ENCODE measurements around the gene AMPD3.

The AMPD3 gene

DNA sequence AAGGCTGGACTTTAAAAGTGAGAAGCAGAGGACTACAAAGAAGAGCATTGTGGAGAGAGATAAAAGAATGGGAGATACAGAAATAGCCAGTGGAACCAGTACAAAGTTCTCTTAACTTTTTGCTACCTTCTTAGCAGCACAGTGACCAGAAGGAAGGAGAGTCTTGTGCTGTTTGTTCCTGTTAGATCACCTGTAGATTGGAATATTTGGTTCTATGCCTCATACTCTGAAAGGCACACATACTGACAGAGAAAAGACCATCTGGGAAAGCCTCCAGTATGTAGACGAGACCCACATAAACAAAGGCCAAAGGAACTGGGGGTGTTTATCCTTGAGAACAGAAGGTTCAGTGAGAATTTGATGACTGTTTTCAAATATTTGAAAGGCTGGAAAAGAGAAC is 67.2 kb downstream of the AMPD3 start:
- no peak for FAIRE-seq

GRCh38 chr11:10522921-10523320 is 67.9 kb downstream of the AMPD3 start:
- no peak for DNase-seq (ENCODE audit: insufficient read length, low spot score)
- TF ChIP-seq POLR2AphosphoS5 (IDR thresholded peaks at IDR 0.05; ENCODE audit: low read depth, low read length) (no peak), POU2F2 (IDR thresholded peaks at IDR 0.05; ENCODE audit: low read depth, low read length) (no peak)
- FAIRE-seq: no peak

More for the DNA sequence above, 67.2 kb downstream of the AMPD3 start:
- TF ChIP-seq TAF1 (IDR thresholded peaks at IDR 0.05; ENCODE audit: low read depth, low read length) (no peak), POLR2A (IDR thresholded peaks at IDR 0.05; ENCODE audit: low read depth, low read length) (no peak), SPI1 (IDR thresholded peaks at IDR 0.05; ENCODE audit: low read depth, low read length) (no peak), POLR2AphosphoS5 (IDR thresholded peaks at IDR 0.05; ENCODE audit: low read depth, low read length) (no peak), POU2F2 (IDR thresholded peaks at IDR 0.05; ENCODE audit: low read depth, low read length) (no peak), PAX5 (IDR thresholded peaks at IDR 0.05; ENCODE audit: insufficient read depth, low read length, severe bottlenecking) (no peak)
- no peak for DNase-seq (ENCODE audit: insufficient read length, low spot score)

GRCh38 chr11:10524471-10524870 is 69.4 kb downstream of the AMPD3 start:
- TF ChIP-seq POLR2A (IDR thresholded peaks at IDR 0.05; ENCODE audit: low read depth, low read length) (no peak), POLR2AphosphoS5 (IDR thresholded peaks at IDR 0.05; ENCODE audit: low read depth, low read length) (no peak), POU2F2 (IDR thresholded peaks at IDR 0.05; ENCODE audit: low read depth, low read length) (no peak), PAX5 (IDR thresholded peaks at IDR 0.05; ENCODE audit: insufficient read depth, low read length, severe bottlenecking) (no peak), TAF1 (IDR thresholded peaks at IDR 0.05; ENCODE audit: low read depth, low read length) (no peak), SPI1 (IDR thresholded peaks at IDR 0.05; ENCODE audit: low read depth, low read length) (no peak)
- no peak for DNase-seq (ENCODE audit: insufficient read length, low spot score)
- no peak for FAIRE-seq

DNA sequence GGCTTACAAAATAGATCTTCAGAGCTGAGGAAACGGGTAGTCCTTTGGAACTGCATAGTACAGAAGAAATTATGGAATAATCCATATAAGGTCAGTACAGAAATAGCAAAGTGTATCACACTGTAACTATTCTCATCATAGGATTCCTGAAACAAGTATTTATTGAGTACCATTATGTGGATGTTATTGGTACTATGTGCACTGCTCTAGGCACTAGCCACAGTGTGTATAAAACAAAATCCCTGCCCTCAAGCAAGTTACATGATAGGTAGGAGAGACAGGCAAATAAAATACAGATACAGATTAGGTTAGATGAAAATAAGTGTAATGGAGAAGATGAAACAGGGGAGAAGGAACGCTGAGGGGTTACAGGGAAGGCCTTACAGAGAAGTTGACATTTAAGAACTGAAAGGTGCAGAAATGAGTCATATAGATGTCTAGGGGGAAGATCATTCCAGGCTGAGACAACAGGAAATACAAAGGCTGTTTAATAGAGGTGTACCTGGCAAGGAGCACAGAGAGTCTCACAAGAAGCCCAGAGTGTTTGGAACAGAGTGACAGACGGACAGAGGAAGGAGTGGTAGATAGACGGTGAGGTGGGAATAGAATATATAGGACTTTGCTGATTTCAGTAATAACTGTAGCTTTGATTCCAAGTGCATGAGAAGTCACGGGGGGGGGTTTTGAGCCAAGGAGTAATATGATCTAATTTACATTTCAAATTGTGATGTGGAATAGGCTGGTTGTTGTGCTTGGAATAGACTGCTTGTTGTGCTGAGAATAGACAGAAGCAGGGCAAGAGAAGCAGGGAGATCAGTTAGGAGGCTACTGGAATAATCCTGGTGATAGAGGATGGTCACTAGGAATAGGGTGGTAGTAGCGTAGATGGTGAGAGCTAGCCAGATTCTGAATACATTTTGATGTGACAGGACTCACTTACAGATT is 72.2 kb downstream of the AMPD3 start:
- DNase-seq (ENCODE audit: insufficient read length, low spot score): peak; percentile 43
- FAIRE-seq: peak; percentile 62
- no peak for TF ChIP-seq POLR2AphosphoS5 (IDR thresholded peaks at IDR 0.05; ENCODE audit: low read depth, low read length)
- peak; percentile 51; the same call in 1 of the 2 replicates for TF ChIP-seq SPI1 (IDR thresholded peaks at IDR 0.05; ENCODE audit: low read depth, low read length)
- no peak for TF ChIP-seq PAX5 (IDR thresholded peaks at IDR 0.05; ENCODE audit: insufficient read depth, low read length, severe bottlenecking)

DNA sequence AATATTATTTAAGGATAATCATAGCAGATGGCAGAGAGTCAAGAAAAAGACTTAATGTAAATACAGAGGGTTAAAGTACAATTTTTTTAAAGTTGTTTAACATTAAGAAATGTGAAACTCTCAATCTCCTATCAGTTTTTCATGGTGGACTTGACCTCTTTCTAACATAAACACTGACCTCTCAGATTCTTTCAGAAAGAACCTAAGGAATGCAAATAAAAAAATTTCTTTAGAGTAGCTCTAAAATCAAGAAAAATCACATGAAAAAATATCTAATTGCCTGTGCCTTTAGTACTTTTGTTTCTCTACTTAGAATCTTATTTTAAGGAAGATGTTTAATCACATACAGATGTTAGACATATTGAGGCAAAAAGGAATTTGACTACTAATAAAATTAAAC is 73.1 kb downstream of the AMPD3 start:
- no peak for FAIRE-seq
- no peak for DNase-seq (ENCODE audit: insufficient read length, low spot score)
- TF ChIP-seq SPI1 (IDR thresholded peaks at IDR 0.05; ENCODE audit: low read depth, low read length) (no peak), PAX5 (IDR thresholded peaks at IDR 0.05; ENCODE audit: insufficient read depth, low read length, severe bottlenecking) (no peak), TAF1 (IDR thresholded peaks at IDR 0.05; ENCODE audit: low read depth, low read length) (no peak), POU2F2 (IDR thresholded peaks at IDR 0.05; ENCODE audit: low read depth, low read length) (no peak), POLR2A (IDR thresholded peaks at IDR 0.05; ENCODE audit: low read depth, low read length) (no peak), POLR2AphosphoS5 (IDR thresholded peaks at IDR 0.05; ENCODE audit: low read depth, low read length) (no peak)

DNA sequence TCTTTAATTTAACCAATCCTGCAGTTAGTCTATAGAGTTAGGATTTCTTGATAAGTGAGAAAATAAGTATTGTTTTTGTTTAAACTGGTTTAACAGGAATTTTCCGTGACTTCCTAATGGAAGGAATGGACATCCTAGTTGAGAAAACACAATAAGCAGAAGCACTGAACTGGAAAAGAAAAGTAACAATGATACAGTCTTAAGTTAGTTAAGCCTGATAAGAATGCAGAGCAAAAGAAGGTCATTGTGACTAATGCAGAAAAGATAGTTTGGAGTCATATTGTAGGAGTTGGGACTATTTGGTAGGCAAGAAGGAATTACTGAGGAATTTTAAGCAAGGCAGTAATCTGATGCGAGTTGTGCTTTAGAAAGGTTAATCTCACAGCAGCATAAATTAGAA is 74.2 kb downstream of the AMPD3 start:
- DNase-seq (ENCODE audit: insufficient read length, low spot score): no peak
- TF ChIP-seq POLR2AphosphoS5 (IDR thresholded peaks at IDR 0.05; ENCODE audit: low read depth, low read length): no peak
- FAIRE-seq: no peak

- DNase-seq (ENCODE audit: insufficient read length, low spot score) (no peak), FAIRE-seq (no peak)
- TF ChIP-seq POLR2A (IDR thresholded peaks at IDR 0.05; ENCODE audit: low read depth, low read length) (no peak), TAF1 (IDR thresholded peaks at IDR 0.05; ENCODE audit: low read depth, low read length) (no peak), POLR2AphosphoS5 (IDR thresholded peaks at IDR 0.05; ENCODE audit: low read depth, low read length) (no peak), PAX5 (IDR thresholded peaks at IDR 0.05; ENCODE audit: insufficient read depth, low read length, severe bottlenecking) (no peak), POU2F2 (IDR thresholded peaks at IDR 0.05; ENCODE audit: low read depth, low read length) (no peak), SPI1 (IDR thresholded peaks at IDR 0.05; ENCODE audit: low read depth, low read length) (no peak)
These were observed 77.5 kb downstream of the AMPD3 start for GRCh38 chr11:10532526-10532925.

DNA sequence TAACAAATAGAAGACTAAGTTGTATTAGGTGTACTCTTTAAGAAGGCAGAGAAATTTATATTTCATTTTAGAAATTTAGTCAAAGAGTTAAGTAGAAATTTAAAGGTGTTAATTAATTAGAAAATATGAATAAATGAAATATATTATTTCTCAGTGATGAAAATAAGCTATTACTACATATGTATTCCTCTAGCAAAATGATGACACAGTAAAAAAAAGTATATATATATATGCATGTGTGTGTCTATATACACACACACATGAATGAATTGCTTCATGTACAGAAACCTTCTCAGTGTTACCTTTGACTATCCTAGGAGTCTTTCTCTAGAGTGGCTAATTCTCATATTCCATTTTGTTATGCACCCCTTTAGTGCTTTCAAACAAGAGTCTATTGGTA is 78.3 kb downstream of the AMPD3 start:
- DNase-seq (ENCODE audit: insufficient read length, low spot score) (no peak), FAIRE-seq (no peak)
- TF ChIP-seq TAF1 (IDR thresholded peaks at IDR 0.05; ENCODE audit: low read depth, low read length) (no peak), PAX5 (IDR thresholded peaks at IDR 0.05; ENCODE audit: insufficient read depth, low read length, severe bottlenecking) (no peak), SPI1 (IDR thresholded peaks at IDR 0.05; ENCODE audit: low read depth, low read length) (no peak), POU2F2 (IDR thresholded peaks at IDR 0.05; ENCODE audit: low read depth, low read length) (no peak), POLR2A (IDR thresholded peaks at IDR 0.05; ENCODE audit: low read depth, low read length) (no peak), POLR2AphosphoS5 (IDR thresholded peaks at IDR 0.05; ENCODE audit: low read depth, low read length) (no peak)

DNA sequence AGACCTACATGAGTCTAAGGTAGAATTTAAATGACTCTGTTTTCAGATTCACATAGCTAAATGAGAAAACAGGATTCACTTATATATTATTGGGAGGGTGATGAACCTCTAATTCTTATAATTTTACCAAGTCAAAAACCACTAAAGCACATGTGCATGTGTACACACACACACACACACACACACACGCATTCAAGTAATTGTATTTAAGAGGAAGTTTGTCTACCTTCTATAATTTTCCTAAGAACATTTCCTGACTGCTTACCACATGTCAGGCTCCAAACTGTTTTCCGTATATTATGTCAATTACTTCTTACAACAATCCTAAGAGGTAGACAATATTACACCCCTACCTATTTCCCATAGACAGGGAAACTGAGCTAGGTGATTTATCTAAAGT is 79.3 kb downstream of the AMPD3 start:
- DNase-seq (ENCODE audit: insufficient read length, low spot score): no peak
- TF ChIP-seq POU2F2 (IDR thresholded peaks at IDR 0.05; ENCODE audit: low read depth, low read length): no peak
- no peak for TF ChIP-seq POLR2A (IDR thresholded peaks at IDR 0.05; ENCODE audit: low read depth, low read length)
- TF ChIP-seq TAF1 (IDR thresholded peaks at IDR 0.05; ENCODE audit: low read depth, low read length): no peak
- TF ChIP-seq POLR2AphosphoS5 (IDR thresholded peaks at IDR 0.05; ENCODE audit: low read depth, low read length): no peak
- no peak for TF ChIP-seq PAX5 (IDR thresholded peaks at IDR 0.05; ENCODE audit: insufficient read depth, low read length, severe bottlenecking)
- no peak for TF ChIP-seq SPI1 (IDR thresholded peaks at IDR 0.05; ENCODE audit: low read depth, low read length)
- FAIRE-seq: no peak

DNA sequence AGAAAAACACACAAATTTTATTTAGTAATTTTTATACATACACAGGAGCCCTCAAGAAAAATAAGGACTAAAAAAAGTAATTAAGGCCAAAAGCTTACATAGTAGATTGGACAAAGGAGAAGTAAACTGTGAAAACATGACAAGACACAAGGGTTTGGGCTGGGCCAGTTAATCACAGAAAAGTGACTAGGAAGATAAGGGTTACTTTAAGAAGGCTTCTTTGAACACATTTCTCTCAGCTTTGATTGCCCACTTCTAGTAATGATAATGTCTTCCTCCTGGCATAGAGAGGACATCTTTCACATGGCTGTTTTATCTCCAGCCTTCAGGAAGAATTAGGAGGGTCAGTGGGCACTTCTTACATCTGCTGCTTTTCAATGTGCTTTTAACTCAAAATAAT is 82.5 kb downstream of the AMPD3 start:
- DNase-seq (ENCODE audit: insufficient read length, low spot score) (no peak), FAIRE-seq (no peak)
- TF ChIP-seq SPI1 (IDR thresholded peaks at IDR 0.05; ENCODE audit: low read depth, low read length) (no peak), TAF1 (IDR thresholded peaks at IDR 0.05; ENCODE audit: low read depth, low read length) (no peak), POLR2A (IDR thresholded peaks at IDR 0.05; ENCODE audit: low read depth, low read length) (no peak), PAX5 (IDR thresholded peaks at IDR 0.05; ENCODE audit: insufficient read depth, low read length, severe bottlenecking) (no peak), POU2F2 (IDR thresholded peaks at IDR 0.05; ENCODE audit: low read depth, low read length) (no peak), POLR2AphosphoS5 (IDR thresholded peaks at IDR 0.05; ENCODE audit: low read depth, low read length) (no peak)
